Renal cortex interstitium (tissue), 11 donors: ENCODE data around the gene TRAPPC3. TPM values are rescaled to one million over a fixed set of nuclear protein-coding genes. Genes with fewer than 3 reads are reported as not detected.
"Not testable (repeated sequence)": the region's sequence is repeated elsewhere in the genome, so short reads cannot be mapped to it uniquely, and the experiment has no call there.

Experiments used
- DNase-seq, 11 donors: peaks; one replicate each; pipeline ENCODE4 v3.0.0-alpha.2; 2013; ENCODE audit warnings: low read depth in 9 of 11, low spot score in 4 of 11; ENCODE audit errors: extremely low read depth in 1 of 11
- polyA plus RNA-seq, 3 donors: library from polyadenylated mRNA; unstranded; fragments of 120-200 nt; gene quantifications; one replicate each; pipeline ENCODE4 v1.2.1, GENCODE V29; 2013; ENCODE audit not compliant: insufficient read length in 3 of 3

Gene TRAPPC3
- polyA plus RNA-seq, 3 donors = 61.4 to 65.5 (median 64.4) TPM

GRCh38 chr1:36172983-36173382 lies 23.7 kb upstream of the TRAPPC3 start:
- no peak for DNase-seq

GRCh38 chr1:36172017-36172747 lies 22.9 kb upstream of the TRAPPC3 start:
- no peak for DNase-seq

DNA sequence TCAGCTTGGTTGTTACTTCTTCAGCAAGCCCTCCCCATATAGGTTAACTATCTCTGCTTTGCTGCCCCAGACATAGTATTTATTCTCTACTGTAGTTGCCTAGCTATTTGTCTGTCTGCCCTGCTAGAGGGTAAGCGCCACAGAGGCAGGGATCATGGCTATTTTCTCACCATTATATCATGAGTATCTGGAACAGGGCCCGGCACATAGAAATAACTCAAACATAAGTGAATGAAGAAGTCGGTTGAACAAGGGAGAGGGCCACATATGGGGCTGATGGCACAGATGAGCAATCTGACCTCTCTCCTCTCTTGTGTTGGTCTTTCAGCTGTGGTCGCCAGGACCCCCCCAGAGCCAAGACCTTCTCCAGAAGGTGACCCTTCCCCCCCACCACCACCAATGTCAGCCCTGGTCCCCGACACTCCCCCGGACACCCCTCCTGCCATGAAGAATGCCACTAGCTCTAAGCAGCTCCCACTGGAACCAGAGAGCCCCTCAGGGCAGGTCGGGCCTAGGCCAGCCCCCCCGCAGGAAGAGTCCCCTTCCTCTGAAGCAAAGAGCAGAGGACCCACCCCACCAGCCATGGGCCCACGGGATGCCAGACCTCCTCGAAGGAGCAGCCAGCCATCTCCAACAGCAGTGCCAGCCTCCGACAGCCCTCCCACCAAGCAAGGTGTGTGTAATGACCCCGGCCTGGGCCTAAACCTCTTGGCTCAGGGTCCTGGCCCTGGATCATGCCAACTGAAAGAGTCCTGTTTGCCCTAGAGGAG lies 21.5 kb upstream of the TRAPPC3 start:
- no peak for DNase-seq

DNA sequence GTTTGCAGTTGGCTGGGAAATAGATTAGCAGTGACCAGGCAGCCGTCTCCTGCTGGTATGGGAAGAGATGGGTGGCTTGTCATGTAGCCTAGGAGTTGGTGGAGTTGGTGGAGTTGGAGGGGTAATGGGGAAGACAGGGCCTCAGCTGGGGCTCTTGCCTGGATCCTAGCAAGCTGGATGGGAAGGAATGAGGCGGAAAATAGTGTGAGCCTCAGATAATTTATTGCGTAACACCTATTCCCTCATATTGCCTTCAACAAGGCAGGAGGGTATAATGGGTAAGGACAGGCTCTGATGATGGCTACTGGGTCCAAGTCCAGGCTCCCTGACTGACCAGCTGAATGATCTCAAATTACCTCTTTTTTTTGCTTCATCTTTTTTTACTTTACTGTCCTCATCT lies 19.2 kb upstream of the TRAPPC3 start:
- no peak for DNase-seq

GRCh38 chr1:36166938-36167905 lies 17.9 kb upstream of the TRAPPC3 start:
- DNase-seq = no peak

DNA sequence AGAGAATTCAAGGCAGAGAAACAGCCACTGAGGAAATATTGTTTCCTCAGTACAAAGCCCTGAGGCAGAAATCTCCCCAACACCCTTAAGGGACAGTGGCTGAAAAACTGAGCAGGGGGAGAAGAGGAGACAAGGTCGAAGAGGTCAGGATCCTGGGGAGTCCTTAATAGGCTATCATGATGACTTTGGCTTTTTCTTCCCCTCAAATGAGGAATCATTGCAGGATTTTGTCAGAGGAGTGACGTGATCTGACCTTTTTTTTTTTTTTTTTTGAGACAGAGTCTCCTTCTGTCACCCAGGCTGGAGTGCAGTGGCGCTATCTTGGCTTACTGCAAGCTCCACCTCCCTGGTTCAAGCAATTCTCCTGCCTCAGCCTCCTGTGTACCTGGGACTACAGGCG lies 16.9 kb upstream of the TRAPPC3 start:
- no peak for DNase-seq

GRCh38 chr1:36165145-36165544 lies 15.9 kb upstream of the TRAPPC3 start:
- DNase-seq = no peak

DNA sequence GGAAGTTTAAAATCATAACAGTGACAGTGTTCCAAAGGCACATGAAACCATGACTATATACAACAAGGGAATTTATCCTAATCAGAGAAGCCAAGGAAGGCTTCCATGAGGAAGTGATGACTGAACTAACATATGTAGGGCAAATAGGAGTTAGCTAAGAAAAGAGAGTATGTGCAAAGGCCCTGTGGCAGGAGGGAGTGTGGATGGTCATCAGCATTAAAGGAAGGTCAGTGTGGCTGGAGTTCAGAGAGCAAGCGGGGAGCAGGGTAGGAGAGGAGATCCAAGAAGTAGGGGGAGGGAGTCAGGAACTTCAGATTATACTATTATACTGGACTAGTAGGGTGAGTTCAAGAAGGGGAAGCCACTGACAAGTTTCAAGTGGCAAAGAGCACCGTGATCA lies 15.1 kb upstream of the TRAPPC3 start:
- no peak for DNase-seq

- DNase-seq = no peak
Measured at GRCh38 chr1:36163426-36163825, 14.1 kb upstream of the TRAPPC3 start.

GRCh38 chr1:36162680-36163239 lies 13.5 kb upstream of the TRAPPC3 start:
- no peak for DNase-seq

- DNase-seq = no peak
Measured at GRCh38 chr1:36161641-36162531, 12.6 kb upstream of the TRAPPC3 start.

- DNase-seq = peak in 1 of 11 donors; percentile 51
Measured at GRCh38 chr1:36160949-36161485, 11.7 kb upstream of the TRAPPC3 start.

GRCh38 chr1:36160388-36160948 lies 11.2 kb upstream of the TRAPPC3 start:
- DNase-seq = no peak

DNA sequence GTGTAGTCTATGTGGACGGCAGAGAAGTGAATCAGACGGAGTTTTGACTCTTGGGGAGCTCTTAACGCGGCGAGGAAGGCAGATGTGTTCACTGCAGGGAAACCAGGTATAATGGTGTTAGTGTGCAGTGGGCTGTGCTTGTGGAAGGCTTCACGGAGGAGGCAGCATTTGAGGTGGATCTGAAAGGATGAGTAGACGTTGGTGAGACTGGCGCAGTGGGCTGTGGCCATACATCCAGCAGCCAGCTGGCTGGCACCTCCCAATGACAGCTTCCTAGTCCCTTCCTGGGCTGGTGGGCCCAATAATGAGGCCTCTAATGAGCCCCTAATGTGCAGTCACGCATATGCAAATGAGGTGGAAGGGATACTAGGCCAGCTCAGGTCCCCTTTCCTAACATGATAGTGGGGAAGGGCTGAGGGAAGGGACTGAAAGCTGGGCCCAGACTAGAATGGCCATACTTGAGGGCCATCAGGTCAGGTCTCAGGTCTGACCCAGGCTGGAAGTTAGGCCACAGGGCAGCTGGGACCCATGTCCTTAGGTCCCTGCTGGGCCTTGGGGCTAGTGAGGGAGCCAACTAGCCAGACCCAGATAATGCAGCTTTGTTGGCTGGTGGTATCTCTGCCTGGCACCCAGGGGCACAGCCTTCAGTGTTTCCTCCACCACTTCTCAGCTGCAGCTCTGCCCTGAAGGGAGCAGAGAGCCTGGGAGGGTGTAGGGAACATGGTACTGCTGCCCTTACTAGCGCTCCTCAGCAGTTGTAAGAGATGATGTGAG lies 10.5 kb upstream of the TRAPPC3 start:
- no peak for DNase-seq

DNA sequence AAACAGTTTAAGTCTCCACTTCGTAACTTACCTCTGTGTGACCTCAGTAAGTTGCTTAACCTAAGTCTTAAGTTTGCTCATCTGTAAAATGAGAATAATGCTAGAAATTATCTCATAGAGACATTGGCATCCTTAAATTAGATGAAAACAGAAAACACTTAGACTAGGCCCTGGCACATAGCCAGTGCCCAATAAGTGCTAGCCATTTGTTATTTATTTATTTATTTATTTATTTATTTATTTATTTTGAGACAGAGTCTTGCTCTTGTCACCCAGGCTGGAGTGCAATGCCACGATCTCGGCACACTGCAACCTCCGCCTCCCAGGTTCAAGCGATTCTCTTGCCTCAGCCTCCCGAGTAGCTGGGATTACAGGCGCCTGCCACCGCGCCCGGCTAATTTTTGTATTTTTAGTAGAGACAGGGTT lies 9.6 kb upstream of the TRAPPC3 start:
- DNase-seq = not testable (repeated sequence)

DNA sequence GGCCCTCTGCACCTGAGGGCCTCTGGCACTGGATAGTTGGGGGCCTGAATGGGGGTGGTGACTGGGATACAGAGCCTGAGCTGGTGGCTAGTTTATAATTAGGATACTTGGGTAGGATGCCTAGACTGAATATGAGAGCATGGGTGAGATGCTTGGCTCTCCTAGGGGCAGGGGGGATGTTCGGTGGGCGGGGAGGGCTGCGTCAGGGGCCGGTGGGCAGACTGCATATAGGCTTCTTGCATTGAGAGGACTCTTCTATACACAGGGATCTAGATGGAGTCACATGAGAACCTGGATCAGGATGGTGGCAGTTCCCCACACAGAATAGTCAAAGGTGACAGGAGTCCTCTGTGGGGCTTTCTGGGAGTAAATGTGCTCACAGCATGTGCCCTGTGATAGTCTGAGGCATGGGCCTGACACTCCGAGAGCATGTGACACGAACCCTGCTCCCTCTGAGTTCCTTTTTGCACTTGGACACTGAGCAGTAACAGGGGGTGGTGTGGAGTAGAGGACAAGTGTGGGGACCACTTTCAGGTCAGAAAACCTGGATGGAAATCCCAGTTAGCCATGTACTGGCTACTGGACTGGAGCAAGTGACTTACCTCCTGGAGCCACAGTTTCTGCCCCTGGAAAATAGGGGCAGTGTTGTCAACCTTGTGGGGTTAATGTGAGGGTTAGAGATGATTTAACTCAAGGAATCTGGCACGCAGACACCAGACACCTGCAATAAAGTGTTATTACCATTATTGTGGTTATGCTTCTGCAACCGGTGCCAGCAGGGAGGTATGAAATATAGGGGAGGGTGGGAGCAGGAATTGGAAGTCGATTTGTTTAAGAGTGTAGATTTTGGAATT lies 8.9 kb upstream of the TRAPPC3 start:
- DNase-seq = no peak
